Left lung (tissue), 10 donors: ENCODE results near the gene RPL39L. TPM values are rescaled to one million over a fixed set of nuclear protein-coding genes. Genes with fewer than 3 reads are reported as not detected.

Experiments
- ATAC-seq: fragments of 200-7000 bp; cut with Tn5 transposase; one replicate; pipeline ENCODE4 v1.9.1; 2020; ENCODE audit warnings: moderate library complexity
- DNase-seq, 4 donors: peaks; one replicate each; pipeline ENCODE4 v3.0.0-alpha.2; 2013 to 2020
- H3K27ac ChIP-seq, 2 donors: fragments of 200-600 bp; sonication (generic) in 1 of 2; one replicate each; pipeline versions ENCODE4 v1.5.0 to v1.8.0; 2020 to 2021
- H3K27me3 ChIP-seq, 2 donors: fragments of 200-600 bp; sonication (generic) in 1 of 2; one replicate each; pipeline versions ENCODE4 v1.5.0 to v1.8.0; 2020 to 2021
- H3K36me3 ChIP-seq, 2 donors: fragments of 200-600 bp; sonication (generic) in 1 of 2; one replicate each; pipeline versions ENCODE4 v1.5.0 to v1.8.0; 2020 to 2021
- H3K4me1 ChIP-seq, 2 donors: fragments of 200-600 bp; one replicate each; pipeline ENCODE4 v1.8.0; 2021
- H3K4me3 ChIP-seq, 2 donors: fragments of 200-600 bp; sonication (generic) in 1 of 2; one replicate each; pipeline versions ENCODE4 v1.5.0 to v1.8.0; 2020 to 2021; ENCODE audit warnings: mild to moderate bottlenecking in 1 of 2
- H3K9me3 ChIP-seq, 2 donors: fragments of 200-600 bp; sonication (generic) in 1 of 2; one replicate each; pipeline versions ENCODE4 v1.5.0 to v1.8.0; 2020 to 2021
- CTCF ChIP-seq, 2 donors: fragments of 200-600 bp; sonication (generic) in 1 of 2; IDR thresholded peaks; one replicate each; pipeline versions ENCODE4 v1.5.0 to v1.8.0; 2021; ENCODE audit warnings: antibody characterized with exemption in 2 of 2
- intact Hi-C, 2 donors: fragments of 100-400 bp; cut with DNase I; formaldehyde crosslinking; loops; one replicate each; pipeline versions ENCODE4 v1.11.2 to v1.14.2; 2022
- polyA plus RNA-seq, 6 donors: library from polyadenylated mRNA; unstranded; fragments of 120-200 nt; gene quantifications; one replicate each; pipeline ENCODE4 v1.2.1, GENCODE V29; 2013; ENCODE audit not compliant: insufficient read length in 6 of 6
- total RNA-seq, 2 donors: library from RNA; stranded (reverse); fragmentation: NEBNext Ultra II Directional; extraction: Animal tissue kit (Norgen Biotek cat#: 25700); gene quantifications; one replicate each; pipeline ENCODE4 v1.2.1, GENCODE V29; 2021
- donor health status: DM: no; HTN: yes; CAD: no.
- donor health status: DM: no; HTN: no; CAD: no.

Gene RPL39L
- total and polyA plus RNA-seq, 8 donors: 7.4 to 19.9 (median 13.5) TPM

DNA sequence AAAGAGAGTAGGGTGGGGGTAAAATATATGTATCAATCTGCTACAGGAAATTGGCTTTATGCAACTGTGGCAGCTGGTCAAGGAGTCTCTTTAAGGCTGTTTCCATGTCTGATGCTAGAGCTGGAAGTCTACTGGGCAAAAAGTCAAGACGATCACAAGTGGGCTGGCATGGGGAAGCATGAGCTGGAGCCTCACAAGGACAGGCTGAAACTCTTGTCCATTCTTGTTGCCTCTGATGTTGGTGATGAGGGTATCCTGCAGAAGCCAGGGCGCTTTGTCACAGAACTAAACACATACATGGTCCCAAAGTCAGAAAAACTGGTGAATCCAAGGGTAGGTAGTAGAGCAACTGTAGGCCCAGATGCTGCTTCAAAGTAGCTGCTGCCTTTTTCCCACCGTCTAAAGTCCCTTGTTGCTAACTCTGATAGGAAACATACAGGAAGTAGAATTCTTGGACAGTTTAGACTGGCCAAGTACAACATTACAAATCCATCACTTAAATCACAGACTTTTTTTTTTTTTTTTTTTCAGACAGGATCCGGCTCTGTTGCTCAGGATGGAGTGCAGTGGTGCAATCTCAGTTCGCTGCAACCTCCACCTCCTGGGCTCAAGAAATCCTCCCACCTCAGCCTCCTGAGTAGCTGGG is 54.2 kb downstream of the RPL39L start:
- Histone ChIP-seq H3K4me3 (no peak overlapping the region), H3K9me3 (peaks cover 0 to 22% of the 10 kb centered on the region in 2 donors), H3K36me3 (no peaks in the 10 kb centered on the region), H3K27me3 (no peaks in the 10 kb centered on the region), H3K4me1 (peaks cover 0 to 3% of the 10 kb centered on the region in 2 donors), H3K27ac (no peak overlapping the region)
- no peak for ATAC-seq
- intact Hi-C loops: no loop called here
- DNase-seq: no peak
- no peak for TF ChIP-seq CTCF (IDR thresholded peaks at IDR 0.05)

DNA sequence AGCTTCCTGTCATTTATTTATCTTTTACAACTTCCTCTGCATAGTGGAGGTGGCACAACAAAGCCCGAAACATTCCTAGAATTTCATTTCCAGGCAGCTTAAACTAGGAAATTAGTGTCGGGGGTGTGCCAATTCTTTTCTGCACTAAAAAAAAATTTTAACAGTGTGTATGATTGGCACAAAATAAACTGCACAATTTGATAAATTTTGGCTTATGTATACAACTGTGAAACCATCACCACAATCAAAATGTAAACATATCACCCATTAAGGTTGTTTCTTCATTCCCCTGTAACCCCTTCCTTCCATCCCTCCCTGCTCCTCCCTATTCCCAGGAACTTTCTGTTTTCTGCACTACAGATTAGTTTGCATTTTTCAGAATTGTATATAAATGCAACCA is 54.7 kb downstream of the RPL39L start:
- DNase-seq (no peak), ATAC-seq (no peak)
- Histone ChIP-seq H3K4me3 (no peak overlapping the region), H3K36me3 (no peaks in the 10 kb centered on the region), H3K27me3 (no peaks in the 10 kb centered on the region), H3K9me3 (peaks cover 0 to 22% of the 10 kb centered on the region in 2 donors), H3K27ac (no peak overlapping the region), H3K4me1 (peaks cover 0 to 3% of the 10 kb centered on the region in 2 donors)
- intact Hi-C loops: no loop called here
- no peak for TF ChIP-seq CTCF (IDR thresholded peaks at IDR 0.05)

GRCh38 chr3:187084126-187084525 is 55.2 kb downstream of the RPL39L start:
- H3K4me1 ChIP-seq: peaks cover 0 to 3% of the 10 kb centered on the region in 2 donors
- no peak overlapping the region for H3K27ac ChIP-seq
- no peak for ATAC-seq
- no peaks in the 10 kb centered on the region for H3K27me3 ChIP-seq
- H3K36me3 ChIP-seq: no peaks in the 10 kb centered on the region
- no peak overlapping the region for H3K4me3 ChIP-seq
- TF ChIP-seq CTCF (IDR thresholded peaks at IDR 0.05): no peak
- intact Hi-C loops: no loop called here
- H3K9me3 ChIP-seq: peaks cover 0 to 18% of the 10 kb centered on the region in 2 donors
- no peak for DNase-seq

DNA sequence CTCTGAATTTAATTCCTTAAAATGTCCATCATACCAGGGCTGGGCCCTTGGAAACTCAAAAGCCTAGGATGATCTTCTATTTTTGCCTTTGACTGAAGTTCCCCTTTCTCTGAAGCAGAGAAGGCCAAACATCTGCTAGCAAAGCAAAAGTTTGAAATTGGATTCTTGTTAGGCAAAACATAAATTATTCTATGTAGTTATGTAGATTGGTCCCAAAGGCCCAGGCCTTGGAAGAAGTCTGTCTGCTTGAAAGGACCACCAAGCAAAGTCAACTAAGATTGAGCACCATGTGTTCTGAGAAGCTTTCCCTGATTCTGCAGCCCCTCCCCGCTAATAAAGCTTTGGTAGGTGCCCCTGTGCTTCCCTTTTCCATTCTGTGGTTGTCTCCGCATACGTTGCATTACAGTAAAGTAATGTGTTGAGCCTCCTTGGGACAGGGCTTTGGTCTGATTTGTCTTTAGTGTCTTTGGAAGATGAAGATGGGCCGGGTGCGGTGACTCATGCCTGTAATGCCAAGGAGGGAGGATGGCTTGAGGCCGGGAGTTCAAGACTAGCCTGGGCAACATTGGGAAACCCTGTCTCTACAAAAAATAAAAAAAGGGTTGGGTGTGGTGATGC is 56.4 kb downstream of the RPL39L start:
- H3K36me3 ChIP-seq: peaks cover 0 to 5% of the 10 kb centered on the region in 2 donors
- H3K27ac ChIP-seq: no peak overlapping the region
- intact Hi-C loops: no loop called here

More for the DNA sequence above, 56.4 kb downstream of the RPL39L start:
- DNase-seq: no peak
- Histone ChIP-seq H3K4me3 (no peak overlapping the region), H3K27me3 (no peaks in the 10 kb centered on the region), H3K9me3 (peaks cover 0 to 11% of the 10 kb centered on the region in 2 donors), H3K4me1 (peaks cover 0 to 3% of the 10 kb centered on the region in 2 donors)
- TF ChIP-seq CTCF (IDR thresholded peaks at IDR 0.05): no peak
- no peak for ATAC-seq
